GM18858 (cell line): ENCODE measurements around the gene TMEM245.
"Not testable (repeated sequence)": the region's sequence is repeated elsewhere in the genome, so short reads cannot be mapped to it uniquely, and the experiment has no call there.

Experiments used
- ATAC-seq: cut with Tn5 transposase; IDR thresholded peaks from one replicate; pipeline ENCODE4 v1.9.1; 2021; ENCODE audit not compliant: unreplicated experiment

TMEM245 gene

DNA sequence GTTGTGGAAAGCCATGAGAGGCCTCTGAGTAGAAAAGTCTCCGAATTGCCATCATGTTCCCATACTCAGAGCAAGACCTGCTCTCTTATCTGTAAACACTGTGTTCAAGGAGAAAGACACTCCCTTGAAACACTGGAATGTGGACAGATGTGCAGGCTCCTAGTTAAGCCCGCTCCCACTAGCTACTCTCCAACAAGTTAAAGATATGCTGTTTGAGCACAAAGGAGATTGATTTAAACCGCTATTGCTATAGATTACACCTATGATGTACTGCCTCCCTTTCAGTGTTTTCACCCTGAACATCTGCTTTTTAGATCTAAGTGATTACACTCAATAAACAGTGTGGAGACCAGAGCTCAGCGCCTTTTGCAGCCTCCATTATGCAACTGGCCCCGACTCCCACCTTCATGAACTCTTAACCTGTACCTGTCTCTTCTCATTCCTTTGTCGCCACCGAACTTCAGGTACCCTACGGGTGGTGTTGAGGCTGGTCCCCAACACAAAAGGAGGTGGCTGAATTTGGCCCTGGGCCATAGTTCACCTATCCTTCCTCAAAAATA lies 47.5 kb downstream of the TMEM245 start:
- no peak for ATAC-seq

DNA sequence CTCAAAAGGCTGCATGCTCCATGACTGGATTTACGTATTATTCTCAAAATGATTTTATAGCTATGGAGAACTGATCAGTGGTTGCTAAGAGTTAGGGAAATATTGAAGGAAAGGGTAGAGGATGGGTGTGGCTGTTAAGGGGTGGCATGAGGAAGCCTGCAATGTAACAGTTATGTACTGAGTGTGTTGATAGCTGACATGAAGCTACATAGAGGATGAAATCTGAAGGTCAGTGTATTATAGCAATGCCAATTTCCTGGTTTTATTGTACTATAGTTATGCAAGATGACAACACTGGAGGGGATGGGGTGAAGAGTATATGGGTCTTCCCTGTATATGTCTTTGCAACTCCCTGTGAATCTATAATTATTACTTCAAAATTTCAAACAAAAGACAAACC lies 51.0 kb downstream of the TMEM245 start:
- ATAC-seq: no peak

- ATAC-seq: no peak
Observed at GRCh38 chr9:109064963-109065702, 54.6 kb downstream of the TMEM245 start.

- ATAC-seq: no peak
Observed at GRCh38 chr9:109063760-109064159, 56.0 kb downstream of the TMEM245 start.

- no peak for ATAC-seq
Observed at GRCh38 chr9:109062543-109062942, 57.2 kb downstream of the TMEM245 start.

GRCh38 chr9:109060191-109060590 lies 59.6 kb downstream of the TMEM245 start:
- ATAC-seq: no peak

- ATAC-seq: not testable (repeated sequence)
Observed at GRCh38 chr9:109053121-109053520, 66.6 kb downstream of the TMEM245 start.

- ATAC-seq: no peak
Observed at GRCh38 chr9:109052416-109052815, 67.3 kb downstream of the TMEM245 start.

GRCh38 chr9:109051733-109052132 lies 68.0 kb downstream of the TMEM245 start:
- ATAC-seq: no peak

DNA sequence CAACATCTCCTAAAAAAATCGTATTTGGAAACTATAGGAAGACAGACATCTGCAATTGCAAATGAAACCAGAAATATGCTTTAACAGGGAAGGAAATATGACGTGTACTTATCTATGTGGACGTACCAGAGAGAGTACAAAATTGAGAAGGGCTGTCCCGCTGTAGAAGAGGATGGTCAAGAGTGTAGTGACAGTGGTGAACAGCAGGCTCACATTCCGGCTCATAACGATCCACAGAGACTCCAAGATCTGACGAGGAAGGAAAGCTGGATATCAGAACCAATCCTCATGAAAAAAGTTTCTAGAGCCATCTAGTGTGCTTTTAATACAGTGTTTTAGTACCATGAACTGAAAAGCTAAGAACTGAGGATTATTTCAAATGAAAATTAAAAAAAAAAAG lies 69.3 kb downstream of the TMEM245 start:
- no peak for ATAC-seq

DNA sequence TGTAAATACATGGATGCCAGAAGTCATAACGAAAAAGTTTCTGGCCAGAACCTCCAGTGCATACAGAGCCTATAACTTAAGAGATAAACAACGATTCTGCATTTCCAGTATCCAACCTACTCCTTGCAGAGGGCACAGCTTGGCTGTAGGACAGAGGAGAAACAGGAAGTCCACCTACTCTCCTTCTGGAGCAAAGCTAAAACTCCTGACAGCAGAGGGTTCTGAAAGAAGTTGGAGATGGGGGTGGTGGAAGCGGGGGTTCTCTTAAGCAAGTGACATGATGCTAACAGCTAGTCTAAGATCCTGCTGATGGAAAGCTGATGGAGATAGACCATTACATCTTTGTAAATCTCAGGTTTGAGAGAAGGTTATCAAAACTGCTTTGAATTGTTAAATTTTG lies 70.9 kb downstream of the TMEM245 start:
- ATAC-seq: no peak

- ATAC-seq: no peak
Observed at GRCh38 chr9:109047259-109047658, 72.5 kb downstream of the TMEM245 start.

GRCh38 chr9:109046346-109046745 lies 73.4 kb downstream of the TMEM245 start:
- ATAC-seq: no peak

DNA sequence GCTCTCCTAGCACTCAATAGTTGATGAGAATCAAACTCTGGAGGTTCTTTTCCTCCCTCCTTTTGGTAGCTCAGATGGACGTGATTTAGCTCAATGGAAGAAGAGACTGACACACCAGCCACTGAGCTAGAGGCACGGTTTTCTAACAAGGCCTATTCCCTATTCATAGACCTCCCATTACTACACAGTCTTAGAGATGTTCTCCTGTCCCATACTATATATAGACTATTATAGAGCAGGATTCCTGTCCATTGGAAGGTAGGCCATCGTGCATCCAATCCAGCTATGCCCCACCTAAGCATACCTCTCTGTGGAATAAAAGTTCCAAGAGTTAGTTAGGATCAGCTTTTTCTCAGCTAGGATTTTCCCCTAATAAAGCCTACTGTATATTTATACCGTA lies 76.2 kb downstream of the TMEM245 start:
- no peak for ATAC-seq

DNA sequence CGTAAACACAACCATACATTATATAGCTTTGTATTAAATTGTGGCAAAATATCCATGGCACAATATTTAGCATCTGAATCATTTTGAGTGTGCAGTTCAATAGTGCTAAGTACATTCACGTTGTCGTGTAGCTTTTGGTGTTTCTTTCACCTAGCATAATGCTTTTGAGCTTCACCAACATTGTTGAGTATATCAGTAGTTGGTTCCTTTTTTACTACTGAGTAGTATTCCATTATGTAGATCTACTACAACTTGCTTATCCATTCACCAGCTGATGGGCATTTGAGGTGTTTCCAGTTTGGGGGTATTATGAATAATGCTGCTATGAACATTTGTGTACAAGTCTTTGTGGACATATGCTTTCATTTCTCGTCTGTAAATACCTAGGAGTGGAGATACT lies 79.2 kb downstream of the TMEM245 start:
- ATAC-seq: no peak

GRCh38 chr9:109039539-109039938 lies 80.2 kb downstream of the TMEM245 start:
- ATAC-seq: no peak

GRCh38 chr9:109037946-109038715 lies 81.6 kb downstream of the TMEM245 start:
- ATAC-seq: no peak

DNA sequence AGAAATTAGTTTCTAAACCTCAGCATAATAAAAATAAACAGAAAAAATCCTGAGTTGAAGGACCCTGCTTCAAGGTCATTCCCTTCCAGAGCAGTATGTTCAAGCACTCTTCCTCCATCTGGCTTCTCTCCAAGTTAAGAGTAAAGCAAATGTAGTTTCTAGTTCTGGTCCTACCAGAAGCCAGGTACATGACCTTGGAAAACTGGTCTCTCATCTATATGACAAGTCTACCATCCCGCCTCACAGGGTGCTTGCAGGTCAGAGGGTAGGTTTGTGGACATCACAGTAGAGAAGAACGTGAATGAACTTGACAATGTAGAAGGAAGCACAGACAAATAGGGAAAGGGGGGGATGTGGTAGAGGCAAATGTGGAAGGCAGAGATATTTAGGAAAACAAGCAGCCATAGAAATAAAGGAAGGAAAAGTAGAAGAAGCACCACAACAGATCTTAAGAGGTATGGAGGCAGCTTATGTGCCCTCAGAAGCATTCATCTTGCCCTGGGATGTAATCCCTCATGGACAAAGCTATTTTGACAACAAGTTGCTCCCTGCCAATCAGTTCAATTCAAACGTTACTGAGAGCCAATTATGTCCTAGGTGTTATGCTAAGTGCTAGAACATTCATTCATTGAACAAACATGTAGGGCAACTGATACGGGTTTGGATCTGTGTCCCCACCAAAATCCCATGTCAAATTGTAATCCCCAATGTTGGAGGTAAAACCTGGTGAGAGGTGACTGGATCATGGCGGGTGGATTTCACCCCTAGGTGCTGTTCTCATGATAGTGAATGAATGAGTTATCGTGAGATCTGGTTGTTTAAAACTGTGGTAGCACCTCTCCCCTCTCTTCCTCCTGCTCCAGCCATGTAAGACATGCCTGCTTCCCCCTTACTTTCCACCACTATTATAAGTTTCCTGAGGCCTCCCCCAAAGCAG lies 82.7 kb downstream of the TMEM245 start:
- ATAC-seq: no peak

- ATAC-seq: no peak
Observed at GRCh38 chr9:109035684-109036423, 83.9 kb downstream of the TMEM245 start.

DNA sequence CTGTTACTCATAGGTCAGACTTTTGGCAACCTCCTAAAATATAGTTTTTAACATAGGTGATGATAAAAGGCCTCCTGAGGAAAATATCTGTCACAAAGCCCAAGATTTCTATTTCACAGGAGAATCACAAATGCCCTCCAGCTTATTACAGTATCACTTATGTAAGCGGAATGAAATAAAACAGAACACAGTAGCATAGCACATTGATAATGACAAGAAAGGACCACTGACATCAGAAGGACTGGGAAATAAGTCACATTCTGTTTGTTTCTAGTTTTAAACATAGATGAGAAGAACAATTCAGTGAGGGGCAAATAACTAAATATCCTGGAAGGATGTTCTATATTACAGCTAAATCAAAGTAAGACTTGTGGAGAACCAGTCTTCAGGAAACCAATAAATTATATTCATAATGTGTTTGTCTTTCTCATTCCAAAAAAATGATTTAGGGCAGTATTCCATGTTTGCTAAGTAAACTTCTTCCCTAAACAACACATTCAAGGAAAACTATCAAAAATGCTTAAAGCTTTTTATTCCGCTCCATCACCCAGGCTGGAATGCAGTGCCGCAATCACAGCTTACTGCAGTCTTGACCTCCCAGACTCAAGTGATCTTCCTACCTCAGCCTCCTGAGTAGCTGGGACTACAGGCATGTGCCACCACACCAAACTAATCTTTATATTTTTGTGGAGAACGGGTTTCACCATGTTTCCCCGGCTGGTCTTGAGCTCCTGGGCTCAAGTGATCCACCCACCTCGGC lies 85.6 kb downstream of the TMEM245 start:
- no peak for ATAC-seq
